ENCODE results near the gene TTN. TPM values are rescaled to one million over a fixed set of nuclear protein-coding genes. Genes with fewer than 3 reads are reported as not detected.

The TTN gene
- total RNA-seq, 1 donor from 2014 or later: under 0.01 TPM

DNA sequence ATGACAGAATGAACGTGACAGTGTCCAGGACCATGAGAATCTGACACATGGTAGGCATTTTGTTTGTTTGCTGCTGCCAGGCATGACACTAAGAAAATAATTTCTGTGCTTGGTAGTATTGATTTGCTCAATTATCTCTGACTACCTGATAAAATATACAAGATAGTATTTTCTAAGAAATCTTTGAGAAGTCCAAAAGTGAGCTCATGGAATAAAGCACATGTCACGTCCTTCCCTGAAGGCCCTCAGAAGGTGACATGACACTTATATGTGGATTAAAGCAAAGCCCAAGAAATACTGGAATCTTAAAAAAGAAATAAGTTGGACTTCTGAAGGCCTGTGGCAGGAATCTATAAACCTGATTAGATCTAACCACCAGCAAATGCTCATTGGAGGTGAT lies 3.8 kb upstream of the TTN start:
- no peak overlapping the region for H3K4me3 ChIP-seq (ENCODE audit: low read depth, low read length)
- DNase-seq (ENCODE audit: low read depth): no peak
- no peaks in the 10 kb centered on the region for H3K36me3 ChIP-seq (ENCODE audit: control insufficient read depth, insufficient read depth, low read length)
- no peaks in the 10 kb centered on the region for H3K27me3 ChIP-seq (ENCODE audit: control insufficient read depth, insufficient read depth, low read length)
- TF ChIP-seq CTCF (IDR thresholded peaks at IDR 0.05; ENCODE audit: insufficient read depth, low read length, severe bottlenecking): no peak
- FAIRE-seq: no peak

DNA sequence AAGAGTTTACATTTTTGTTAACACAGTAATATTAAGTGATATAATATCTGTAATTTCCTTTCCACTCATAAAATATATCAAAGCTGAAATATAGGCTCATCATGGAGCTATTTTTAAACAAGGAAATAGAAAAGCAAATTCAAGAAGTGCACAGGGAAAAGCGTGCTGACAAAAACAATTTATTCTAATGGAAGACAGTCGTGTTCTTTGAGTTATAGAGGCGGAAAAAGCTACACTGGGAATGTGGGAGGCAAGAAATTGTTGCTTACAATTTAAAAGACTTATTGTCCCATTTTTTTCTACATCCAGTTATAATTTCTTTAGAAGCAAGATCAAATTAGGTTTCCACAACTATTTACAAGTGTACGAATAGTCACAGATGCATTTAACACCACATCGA lies 3.2 kb upstream of the TTN start:
- no peaks in the 10 kb centered on the region for H3K27me3 ChIP-seq (ENCODE audit: control insufficient read depth, insufficient read depth, low read length)
- TF ChIP-seq CTCF (IDR thresholded peaks at IDR 0.05; ENCODE audit: insufficient read depth, low read length, severe bottlenecking): no peak
- no peak for DNase-seq (ENCODE audit: low read depth)

DNA sequence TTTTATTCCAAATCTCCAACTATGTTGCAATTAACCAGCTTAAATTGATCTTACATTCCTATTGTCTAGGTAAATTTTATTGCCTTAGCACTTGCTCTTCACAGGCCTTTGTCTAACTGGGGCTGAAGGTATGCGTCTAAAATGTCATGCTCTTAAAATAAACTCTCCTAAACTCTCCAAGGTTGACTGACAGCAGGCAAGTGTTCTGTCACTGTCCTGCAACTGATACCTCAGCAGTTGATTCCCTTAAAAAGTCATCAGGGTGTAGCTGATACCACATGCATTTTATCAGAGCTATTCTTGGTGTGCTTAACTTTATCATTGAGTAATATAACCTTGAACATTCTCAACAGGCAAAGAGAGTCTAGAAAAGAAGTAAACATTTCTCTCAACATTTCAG lies 680 bp downstream of the TTN start:
- no peak for TF ChIP-seq CTCF (IDR thresholded peaks at IDR 0.05; ENCODE audit: insufficient read depth, low read length, severe bottlenecking)
- no peak overlapping the region for H3K4me3 ChIP-seq (ENCODE audit: low read depth, low read length)
- no peaks in the 10 kb centered on the region for H3K36me3 ChIP-seq (ENCODE audit: control insufficient read depth, insufficient read depth, low read length)
- DNase-seq (ENCODE audit: low read depth): no peak
- no peak for FAIRE-seq
- no peaks in the 10 kb centered on the region for H3K27me3 ChIP-seq (ENCODE audit: control insufficient read depth, insufficient read depth, low read length)

More for the DNA sequence above, 3.2 kb upstream of the TTN start:
- Histone ChIP-seq H3K4me3 (ENCODE audit: low read depth, low read length) (no peak overlapping the region), H3K36me3 (ENCODE audit: control insufficient read depth, insufficient read depth, low read length) (no peaks in the 10 kb centered on the region)
- FAIRE-seq: no peak

DNA sequence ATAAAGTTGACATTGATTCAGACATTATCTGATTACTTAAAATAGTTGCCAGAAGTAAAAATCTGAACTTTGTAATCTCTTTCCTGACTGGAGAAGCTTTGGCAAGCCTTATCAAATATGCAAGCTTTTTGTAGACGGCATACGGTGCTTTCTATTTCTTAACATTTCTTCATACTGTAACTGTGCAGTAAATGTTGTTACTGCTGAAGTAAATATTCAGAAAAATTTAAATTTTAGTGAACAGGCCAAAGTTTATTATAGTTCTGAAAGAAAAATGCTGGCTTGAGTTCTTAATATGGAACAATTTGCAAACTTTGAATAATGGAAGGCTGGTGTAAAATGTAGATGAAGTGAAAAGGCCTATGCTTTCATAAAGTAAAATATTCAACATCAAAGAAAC lies 1.8 kb downstream of the TTN start:
- no peaks in the 10 kb centered on the region for H3K27me3 ChIP-seq (ENCODE audit: control insufficient read depth, insufficient read depth, low read length)
- no peak for FAIRE-seq

DNA sequence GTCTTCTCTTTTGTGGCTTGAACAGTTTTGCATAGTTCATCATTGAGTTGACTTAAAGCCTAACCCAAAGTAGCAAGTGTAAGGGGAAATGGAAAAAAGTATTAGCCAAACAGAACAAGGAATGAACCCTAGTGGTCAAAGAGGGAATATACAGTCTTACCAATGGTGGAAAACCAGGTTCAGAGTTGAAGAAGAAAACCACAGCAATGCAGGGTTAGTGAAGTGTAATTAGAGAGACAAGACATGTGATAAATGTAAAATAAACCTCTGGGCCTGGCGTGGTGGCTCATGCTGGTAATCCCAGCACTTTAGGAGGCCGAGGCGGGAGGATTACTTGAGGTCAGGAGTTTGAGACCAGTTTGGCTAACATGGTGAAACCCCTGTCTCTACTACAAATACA lies 2.4 kb downstream of the TTN start:
- DNase-seq (ENCODE audit: low read depth): peak; percentile 27
- no peaks in the 10 kb centered on the region for H3K27me3 ChIP-seq (ENCODE audit: control insufficient read depth, insufficient read depth, low read length)
- H3K4me3 ChIP-seq (ENCODE audit: low read depth, low read length): no peak overlapping the region
- no peak for FAIRE-seq
- no peaks in the 10 kb centered on the region for H3K36me3 ChIP-seq (ENCODE audit: control insufficient read depth, insufficient read depth, low read length)
- peak; percentile 56 for TF ChIP-seq CTCF (IDR thresholded peaks at IDR 0.05; ENCODE audit: insufficient read depth, low read length, severe bottlenecking)

More for the DNA sequence above, 1.8 kb downstream of the TTN start:
- Histone ChIP-seq H3K36me3 (ENCODE audit: control insufficient read depth, insufficient read depth, low read length) (no peaks in the 10 kb centered on the region), H3K4me3 (ENCODE audit: low read depth, low read length) (no peak overlapping the region)
- no peak for DNase-seq (ENCODE audit: low read depth)
- TF ChIP-seq CTCF (IDR thresholded peaks at IDR 0.05; ENCODE audit: insufficient read depth, low read length, severe bottlenecking): no peak

DNA sequence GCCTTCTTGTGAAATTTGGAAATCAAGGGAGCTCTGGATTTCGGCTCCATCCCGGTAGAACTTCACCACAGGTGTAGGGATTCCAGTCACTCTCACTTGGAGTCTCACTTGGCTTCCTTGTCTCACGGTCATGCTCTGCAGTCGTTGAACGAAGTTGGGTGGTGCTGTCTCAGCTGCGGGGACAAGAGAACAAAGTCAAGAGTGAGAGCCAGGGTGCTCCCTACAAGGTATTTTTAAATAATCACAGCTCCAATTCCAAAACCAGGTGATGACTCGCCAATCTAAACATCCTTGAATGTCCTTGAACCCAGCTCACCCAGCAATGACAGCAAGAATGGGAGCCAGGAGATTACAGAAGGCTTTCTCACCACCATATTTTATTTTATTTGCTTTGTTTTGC lies 6.7 kb downstream of the TTN start:
- no peak overlapping the region for H3K4me3 ChIP-seq (ENCODE audit: low read depth, low read length)
- H3K27me3 ChIP-seq (ENCODE audit: control insufficient read depth, insufficient read depth, low read length): no peaks in the 10 kb centered on the region
- peak; percentile 32 for FAIRE-seq
- no peaks in the 10 kb centered on the region for H3K36me3 ChIP-seq (ENCODE audit: control insufficient read depth, insufficient read depth, low read length)
- no peak for TF ChIP-seq CTCF (IDR thresholded peaks at IDR 0.05; ENCODE audit: insufficient read depth, low read length, severe bottlenecking)
- DNase-seq (ENCODE audit: low read depth): no peak
